SK-N-SH (cell line): Measurements from ENCODE around the gene CCL7. TPM values are rescaled to one million over a fixed set of nuclear protein-coding genes. Genes with fewer than 3 reads are reported as not detected.

Source experiments
- CTCF ChIA-PET: fragments of 300-600, 350-600 bp; formaldehyde crosslinking; extraction: SDS; loops from one replicate; lab custom pipeline; 2021; lab: Yijun Ruan, JAX
- POLR2A ChIA-PET: fragments of 350-600 bp; sonication (Branson Sonifier 250); formaldehyde crosslinking; extraction: SDS; loops from one replicate; lab custom pipeline; 2020; ENCODE audit warnings: antibody characterized with exemption, inconsistent platforms; lab: Yijun Ruan, JAX
- DNase-seq: peaks from one replicate; pipeline ENCODE4 v3.0.0; 2012
- H2AFZ ChIP-seq: fragments of 200-600 bp; sonication (generic); 2 replicates; pipeline ENCODE4 v1.8.1; 2016; ENCODE audit warnings: antibody characterized with exemption, mild to moderate bottlenecking, low read depth
- H3F3A ChIP-seq: fragments of 200-600 bp; sonication (generic); replicated peaks from 2 replicates; pipeline ENCODE3; 2016; ENCODE audit warnings: antibody characterized with exemption, mild to moderate bottlenecking; ENCODE audit not compliant: insufficient read depth
- H3K27ac ChIP-seq, 2 experiments: fragments of 200-500 bp in 1 of 2; fragments of 200-600 bp in 1 of 2; sonication (Bioruptor generic) in 1 of 2; sonication (generic), shearing (Covaris generic) in 1 of 2; 2 replicates each; pipeline versions ENCODE4 v1.5.1 to v1.6.1; 2014 to 2016; ENCODE audit warnings: low read depth in 2 of 2, inconsistent platforms in 1 of 2, low read length in 1 of 2, mild to moderate bottlenecking in 1 of 2, mixed read lengths in 1 of 2
- H3K27me3 ChIP-seq: fragments of 200-600 bp; sonication (generic), shearing (Covaris generic); 2 replicates; pipeline ENCODE4 v1.6.1; 2016; ENCODE audit warnings: mixed run types; ENCODE audit not compliant: insufficient read depth
- H3K36me3 ChIP-seq, 2 experiments: fragments of 200-500 bp in 1 of 2; fragments of 200-600 bp in 1 of 2; sonication (Bioruptor generic) in 1 of 2; sonication (generic) in 1 of 2; replicated peaks in 1 of 2; 2 replicates each; pipeline versions ENCODE3 to v1.5.1; 2014 to 2016; ENCODE audit warnings: low read length in 1 of 2, mild to moderate bottlenecking in 1 of 2; ENCODE audit not compliant: insufficient read depth in 2 of 2, control insufficient read depth in 1 of 2
- H3K4me1 ChIP-seq, 2 experiments: fragments of 200-500 bp in 1 of 2; fragments of 200-600 bp in 1 of 2; sonication (Bioruptor generic) in 1 of 2; sonication (generic), shearing (Covaris generic) in 1 of 2; 2 replicates each; pipeline versions ENCODE4 v1.5.1 to v1.6.1; 2014 to 2016; ENCODE audit warnings: low read depth in 1 of 2, low read length in 1 of 2, mixed run types in 1 of 2; ENCODE audit not compliant: insufficient read depth in 2 of 2, control insufficient read depth in 1 of 2
- H3K4me2 ChIP-seq: fragments of 200-600 bp; sonication (generic), shearing (Covaris generic); 2 replicates; pipeline ENCODE4 v1.6.1; 2017; ENCODE audit warnings: mixed run types
- H3K4me3 ChIP-seq, 2 experiments: fragments of 200-500 bp in 1 of 2; fragments of 200-600 bp in 1 of 2; sonication (Bioruptor generic) in 1 of 2; sonication (generic), shearing (Covaris generic) in 1 of 2; 2 replicates each; pipeline versions ENCODE4 v1.5.1 to v1.8.1; 2014 to 2016; ENCODE audit warnings: low read depth in 2 of 2, inconsistent platforms in 1 of 2, low read length in 1 of 2, mild to moderate bottlenecking in 1 of 2, mixed read lengths in 1 of 2, moderate library complexity in 1 of 2
- H3K79me2 ChIP-seq: fragments of 200-600 bp; sonication (generic); 2 replicates; pipeline ENCODE4 v1.8.1; 2017; ENCODE audit warnings: mild to moderate bottlenecking; ENCODE audit not compliant: insufficient read depth
- H3K9ac ChIP-seq: fragments of 200-600 bp; sonication (generic); 2 replicates; pipeline ENCODE4 v1.6.1; 2017; ENCODE audit warnings: mixed run types
- H3K9me2 ChIP-seq: fragments of 200-600 bp; sonication (generic); 2 replicates; pipeline ENCODE4 v1.6.1; 2017; ENCODE audit warnings: mixed run types
- H3K9me3 ChIP-seq: fragments of 200-600 bp; sonication (generic); 2 replicates; pipeline ENCODE4 v1.6.1; 2017; ENCODE audit warnings: mixed run types, mild to moderate bottlenecking, moderate library complexity
- H4K20me1 ChIP-seq: fragments of 200-600 bp; sonication (generic); 2 replicates; pipeline ENCODE4 v1.6.1; 2017; ENCODE audit warnings: mild to moderate bottlenecking, mixed run types; ENCODE audit not compliant: insufficient read depth
- CTCF ChIP-seq: fragments of 200-600 bp; sonication (generic); IDR thresholded peaks from 2 replicates; pipeline ENCODE4 v1.6.1; 2017; ENCODE audit warnings: antibody characterized with exemption, mild to moderate bottlenecking, moderate library complexity
- EP300 ChIP-seq, 2 experiments: IDR thresholded peaks; 2 replicates each; pipeline versions ENCODE4 v1.4.0 to v1.6.1; 2012; ENCODE audit warnings: borderline replicate concordance in 1 of 2, low read depth in 1 of 2, low read length in 1 of 2
- FOSL2 ChIP-seq: IDR thresholded peaks from 2 replicates; pipeline ENCODE4 v1.4.0; 2012; ENCODE audit warnings: low read depth, mild to moderate bottlenecking, moderate library complexity, borderline replicate concordance
- FOXJ3 ChIP-seq: sonication (generic); formaldehyde crosslinking; IDR thresholded peaks from 2 replicates; pipeline ENCODE4 v1.5.1; 2020; ENCODE audit warnings: mild to moderate bottlenecking, missing genetic modification reagents
- GATA2 ChIP-seq: sonication (generic); formaldehyde crosslinking; IDR thresholded peaks from 2 replicates; pipeline ENCODE4 v1.5.0; 2020; ENCODE audit warnings: mild to moderate bottlenecking, missing genetic modification reagents
- JUND ChIP-seq: IDR thresholded peaks from 2 replicates; pipeline ENCODE4 v1.4.0; 2012
- MAX ChIP-seq: IDR thresholded peaks from 2 replicates; pipeline ENCODE4 v1.4.0; 2012; ENCODE audit warnings: low read depth
- MEF2A ChIP-seq: IDR thresholded peaks from 2 replicates; pipeline ENCODE4 v1.4.0; 2012; ENCODE audit warnings: low read depth, borderline replicate concordance
- MXI1 ChIP-seq: IDR thresholded peaks from 2 replicates; pipeline ENCODE4 v1.6.1; 2012; ENCODE audit warnings: mild to moderate bottlenecking, low read depth, low read length, improper control_type of control experiment
- NFIC ChIP-seq: IDR thresholded peaks from 2 replicates; pipeline ENCODE4 v1.4.0; 2012; ENCODE audit warnings: borderline replicate concordance
- PBX3 ChIP-seq: IDR thresholded peaks from 2 replicates; pipeline ENCODE4; 2012
- POLR2AphosphoS5 ChIP-seq: IDR thresholded peaks from 2 replicates; pipeline ENCODE4 v1.6.1; 2012; ENCODE audit warnings: low read depth, low read length
- RAD21 ChIP-seq: IDR thresholded peaks from 2 replicates; pipeline ENCODE4 v1.6.1; 2012; ENCODE audit warnings: mild to moderate bottlenecking, low read length
- RXRA ChIP-seq: IDR thresholded peaks from 2 replicates; pipeline ENCODE4 v1.4.0; 2012; ENCODE audit warnings: low read depth, mild to moderate bottlenecking, borderline replicate concordance
- SIN3A ChIP-seq: IDR thresholded peaks from 2 replicates; pipeline ENCODE4 v1.6.1; 2012; ENCODE audit warnings: low read depth, mild to moderate bottlenecking, low read length, moderate library complexity, borderline replicate concordance
- SMC3 ChIP-seq: IDR thresholded peaks from 2 replicates; pipeline ENCODE4 v1.6.1; 2012; ENCODE audit warnings: low read depth, low read length, improper control_type of control experiment
- TEAD4 ChIP-seq: IDR thresholded peaks from 2 replicates; pipeline ENCODE4 v1.4.0; 2012; ENCODE audit warnings: mild to moderate bottlenecking, borderline replicate concordance; ENCODE audit not compliant: insufficient read depth
- YY1 ChIP-seq: IDR thresholded peaks from 2 replicates; pipeline ENCODE4 v1.4.0; 2012; ENCODE audit warnings: low read depth, mild to moderate bottlenecking
- WGBS: methylation state at CpG from one replicate; pipeline ENCODE4 v1.1.6; 2017; ENCODE audit warnings: low lambda C conversion rate; 5-methylcytosine and 5-hydroxymethylcytosine counted together
- polyA plus RNA-seq, 3 experiments: library from polyadenylated mRNA; depleted of rRNA; stranded (reverse); fragments of >200 nt; gene quantifications; 2 replicates each; pipeline ENCODE4 v1.2.3, GENCODE V29; 2012

CCL7 gene
- polyA plus RNA-seq, 1 of the 3 experiments (the other 2 are of a cell fraction) = 0.72 TPM

GRCh38 chr17:34308371-34308770, 38.4 kb downstream of the CCL7 start:
- Histone ChIP-seq H3K9ac (no peak overlapping the region), H3K4me3 (no peak overlapping the region), H3K4me1 (no peaks in the 10 kb centered on the region), H3K9me2 (no peaks in the 10 kb centered on the region), H3K27ac (no peak overlapping the region), H2AFZ (no peak overlapping the region), H3K27me3 (no peaks in the 10 kb centered on the region)
- CTCF ChIA-PET = interaction anchor here (3.0 kb wide), 1 partner anchor 53 kb away, joined by 17 read pairs; no protein-coding TSS in a partner anchor
- POLR2A ChIA-PET = no interaction called here
- no peak for TF ChIP-seq RAD21
- TF ChIP-seq FOSL2 = no peak
- no peak for TF ChIP-seq SMC3
- no peak for TF ChIP-seq MAX
- no peak for TF ChIP-seq TEAD4
- no peak for TF ChIP-seq POLR2AphosphoS5
- TF ChIP-seq, all 33 proteins: peak for 0
- Histone ChIP-seq H3K4me2 (no peak overlapping the region), H3K79me2 (no peaks in the 10 kb centered on the region), H4K20me1 (no peaks in the 10 kb centered on the region), H3K9me3 (no peaks in the 10 kb centered on the region), H3F3A (no peaks in the 10 kb centered on the region), H3K36me3 (no peaks in the 10 kb centered on the region)
- DNase-seq = no peak

GRCh38 chr17:34311291-34311690, 41.3 kb downstream of the CCL7 start:
- POLR2A ChIA-PET = no interaction called here

More at GRCh38 chr17:34311291-34311690, 41.3 kb downstream of the CCL7 start:
- H3K4me2 ChIP-seq = no peak overlapping the region
- H3K79me2 ChIP-seq = no peaks in the 10 kb centered on the region
- H3K4me1 ChIP-seq = no peaks in the 10 kb centered on the region
- DNase-seq = no peak
- no peaks in the 10 kb centered on the region for H3K9me3 ChIP-seq
- no peak overlapping the region for H3K9ac ChIP-seq
- H3K36me3 ChIP-seq = no peaks in the 10 kb centered on the region
- no peaks in the 10 kb centered on the region for H3F3A ChIP-seq
- no peak overlapping the region for H2AFZ ChIP-seq
- H3K4me3 ChIP-seq = no peak overlapping the region
- no peaks in the 10 kb centered on the region for H3K9me2 ChIP-seq
- TF ChIP-seq EP300 (IDR thresholded peaks at IDR 0.05; ENCODE audit: borderline replicate concordance in 1 of 2, low read depth in 1 of 2, low read length in 1 of 2) (no peak), FOXJ3 (CRISPR knock-in tag) (no peak), MEF2A (no peak), POLR2AphosphoS5 (no peak), PBX3 (no peak), JUND (no peak), CTCF (no peak), FOSL2 (no peak), GATA2 (CRISPR knock-in tag) (no peak), MXI1 (no peak), RAD21 (no peak), NFIC (no peak), YY1 (no peak), RXRA (no peak), SIN3A (no peak)
- H4K20me1 ChIP-seq = no peaks in the 10 kb centered on the region
- no peaks in the 10 kb centered on the region for H3K27me3 ChIP-seq
- no peak overlapping the region for H3K27ac ChIP-seq
- 67% methylated on average over 7 of the region's 7 CpGs for whole genome bisulfite sequencing
- CTCF ChIA-PET = interaction anchor here (1.9 kb wide), 1 partner anchor 50 kb away, joined by 8 read pairs; no protein-coding TSS in a partner anchor
